Stimulated activated CD4-positive, alpha-beta T cell treated with anti-CD3 and anti-CD28 coated beads, Interleukin-1b, Interleukin-23, amount 100 ng/mL, for 24 hours (primary cell): ENCODE results near the gene ERC2.

Experiments
- DNase-seq, 4 experiments: peaks; one replicate each; pipeline ENCODE4 v3.0.0-alpha.2; 2020; ENCODE audit warnings: low read depth in 4 of 4, low spot score in 1 of 4

The ERC2 gene

GRCh38 chr3:56012721-56013120 lies 455.5 kb downstream of the ERC2 start:
- DNase-seq = no peak

DNA sequence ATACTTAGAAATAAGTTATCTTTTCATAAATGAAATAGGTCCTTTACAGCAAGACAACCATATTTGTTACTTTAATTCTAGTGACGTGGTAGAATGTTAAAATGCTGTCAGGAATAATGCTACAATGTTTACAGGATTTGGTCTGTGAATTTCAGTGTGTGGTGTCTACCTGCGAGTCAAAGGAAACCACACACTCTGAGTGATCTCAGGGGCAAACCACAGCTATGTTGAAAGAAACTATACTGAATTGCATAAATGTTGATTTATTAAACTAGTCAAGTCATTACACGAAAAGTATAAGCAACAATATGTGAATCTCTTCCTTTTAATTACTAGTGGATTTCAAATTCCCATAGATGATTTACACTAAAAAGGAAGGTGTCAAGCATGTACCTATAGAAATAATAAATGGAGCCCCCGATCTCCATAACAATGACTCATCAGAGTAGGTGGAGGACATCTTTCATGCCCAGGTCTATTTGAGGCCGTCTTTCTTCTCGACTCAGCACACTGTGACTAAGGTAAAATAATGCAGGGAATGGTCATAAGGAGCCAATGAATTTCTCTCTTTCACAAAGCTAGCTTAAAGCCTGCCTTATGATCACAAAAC lies 463.0 kb downstream of the ERC2 start:
- no peak for DNase-seq

- no peak for DNase-seq
Measured at GRCh38 chr3:56003129-56003528, 465.1 kb downstream of the ERC2 start.

- no peak for DNase-seq
Measured at GRCh38 chr3:56001991-56002390, 466.3 kb downstream of the ERC2 start.

DNA sequence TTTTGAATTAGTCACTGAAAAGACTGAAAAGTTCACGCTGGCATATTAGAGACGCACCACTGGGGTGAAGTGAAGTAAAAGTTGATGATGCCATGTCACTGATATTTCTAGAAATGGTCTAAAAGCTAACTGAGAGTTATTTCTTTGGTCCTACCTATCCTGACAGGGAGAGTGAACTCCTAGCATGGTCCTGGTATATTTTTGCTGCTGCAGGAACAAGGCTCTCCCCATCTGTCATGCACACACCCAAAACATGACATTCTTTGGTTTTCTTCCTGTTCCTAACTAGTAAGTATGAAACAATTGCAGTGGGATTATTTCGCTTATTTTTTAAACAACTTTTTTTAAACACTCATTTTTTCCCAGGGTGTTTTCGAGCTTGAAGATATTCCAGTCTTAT lies 466.7 kb downstream of the ERC2 start:
- no peak for DNase-seq

- DNase-seq = no peak
Measured at GRCh38 chr3:55989366-55989765, 478.9 kb downstream of the ERC2 start.

DNA sequence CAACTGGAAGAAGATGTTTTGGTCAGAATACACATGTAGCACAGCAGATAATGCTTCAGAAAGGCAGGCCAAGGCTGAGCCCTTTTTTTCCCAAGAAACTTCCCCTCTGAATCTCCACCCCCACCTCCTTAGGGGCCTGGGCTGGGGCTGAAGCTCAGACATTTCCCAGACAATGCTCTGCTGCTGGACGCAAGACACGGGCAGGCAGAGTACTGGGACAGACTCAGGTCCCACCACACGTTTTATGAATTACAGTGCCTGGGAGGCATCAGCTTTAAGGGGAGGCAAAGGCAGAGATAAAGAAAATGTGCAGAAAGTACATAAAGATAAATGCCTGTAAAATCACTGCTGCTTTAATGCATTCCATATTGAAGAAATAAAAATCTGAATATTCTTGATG lies 479.4 kb downstream of the ERC2 start:
- no peak for DNase-seq

GRCh38 chr3:55984626-55985025 lies 483.6 kb downstream of the ERC2 start:
- no peak for DNase-seq

DNA sequence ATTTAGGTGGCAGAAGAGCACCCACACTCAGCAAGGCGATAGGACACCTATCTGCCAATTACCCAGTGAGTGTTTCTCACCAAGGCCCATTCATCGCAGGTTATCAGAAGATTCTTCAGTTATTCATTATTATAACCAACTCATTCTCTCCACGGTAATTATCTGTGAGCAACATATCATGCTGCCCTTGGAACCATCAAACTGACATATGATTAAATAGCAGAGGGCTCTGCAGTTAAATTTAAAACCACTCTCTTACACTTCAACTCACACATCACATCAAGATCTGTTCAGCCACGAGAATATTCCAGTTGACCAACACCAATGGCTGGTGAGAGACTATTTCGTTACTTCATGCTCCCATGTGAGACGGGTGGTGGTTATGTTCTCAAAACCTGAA lies 489.3 kb downstream of the ERC2 start:
- no peak for DNase-seq

DNA sequence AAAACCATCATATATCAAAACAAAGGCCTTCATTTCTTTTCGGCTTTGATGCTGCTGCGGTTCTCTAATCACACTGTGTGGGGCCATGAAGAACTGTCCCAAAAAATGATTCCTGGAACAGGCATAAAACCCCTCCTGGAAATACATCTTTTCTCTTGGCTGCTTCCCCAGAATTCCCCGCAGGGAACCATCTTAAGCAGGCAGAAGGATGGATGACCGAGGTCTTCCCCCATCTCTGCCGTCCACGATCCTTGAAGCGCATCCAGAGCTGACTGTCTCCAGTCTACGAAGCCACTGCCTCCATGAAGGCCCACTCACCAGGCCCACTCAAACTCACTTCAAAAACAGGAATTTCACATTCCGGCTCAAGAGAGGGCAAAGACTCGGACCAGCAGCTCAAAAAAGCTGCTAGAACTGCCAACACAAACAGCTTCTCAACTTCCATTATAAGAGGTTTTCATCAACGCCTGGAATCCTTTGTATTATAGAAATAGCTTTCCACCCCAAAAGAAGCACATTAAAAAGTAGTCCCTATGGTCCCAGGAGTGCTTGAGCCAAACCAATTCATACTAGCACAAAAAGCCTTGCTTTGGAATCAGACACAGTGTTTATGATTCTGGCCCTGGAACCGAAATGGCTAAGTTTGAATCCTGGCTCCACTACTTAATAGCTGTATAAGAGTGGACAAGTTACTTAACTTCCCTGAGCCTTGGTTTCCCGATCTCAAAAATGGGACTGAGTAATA lies 493.7 kb downstream of the ERC2 start:
- no peak for DNase-seq

GRCh38 chr3:55969634-55970033 lies 498.6 kb downstream of the ERC2 start:
- DNase-seq = no peak

- no peak for DNase-seq
Measured at GRCh38 chr3:55968331-55968730, 499.9 kb downstream of the ERC2 start.

DNA sequence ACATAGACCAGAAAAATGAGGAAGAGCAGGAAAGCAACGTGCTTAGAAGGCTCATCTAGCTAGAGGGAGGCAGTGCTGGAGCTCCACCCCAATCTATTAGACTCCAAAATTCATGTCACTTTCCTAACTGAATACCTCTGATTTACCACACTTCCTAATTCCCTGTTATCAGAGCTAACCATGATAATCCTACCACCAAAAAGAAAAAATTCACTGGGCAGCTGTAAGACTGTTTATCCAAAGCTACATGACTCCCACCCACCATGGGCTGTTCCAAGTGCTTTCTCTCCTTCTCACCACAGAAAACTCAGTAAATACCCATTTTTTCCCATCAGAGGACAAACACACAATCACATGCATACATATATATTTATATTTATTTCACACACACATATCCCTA lies 501.7 kb downstream of the ERC2 start:
- DNase-seq = no peak

DNA sequence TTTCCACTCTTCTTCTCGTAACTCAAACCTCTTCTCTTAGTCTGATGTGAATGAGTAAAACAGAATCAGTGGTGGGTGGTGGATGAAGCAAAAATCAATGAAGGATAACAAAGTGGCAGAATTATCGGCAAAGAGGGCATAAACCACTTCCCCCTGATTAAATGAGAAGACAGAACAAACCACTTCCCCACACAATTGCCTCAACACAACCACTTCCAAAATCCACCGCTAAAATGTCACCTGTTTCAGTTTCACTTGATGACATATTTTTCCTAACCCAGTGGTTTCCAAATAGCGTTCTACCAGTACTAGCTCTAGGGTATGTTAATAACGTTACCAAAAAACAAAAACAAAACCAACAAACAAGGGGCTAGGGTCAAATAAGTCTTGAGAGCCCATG lies 502.5 kb downstream of the ERC2 start:
- DNase-seq = no peak

GRCh38 chr3:55964491-55964985 lies 503.7 kb downstream of the ERC2 start:
- no peak for DNase-seq

DNA sequence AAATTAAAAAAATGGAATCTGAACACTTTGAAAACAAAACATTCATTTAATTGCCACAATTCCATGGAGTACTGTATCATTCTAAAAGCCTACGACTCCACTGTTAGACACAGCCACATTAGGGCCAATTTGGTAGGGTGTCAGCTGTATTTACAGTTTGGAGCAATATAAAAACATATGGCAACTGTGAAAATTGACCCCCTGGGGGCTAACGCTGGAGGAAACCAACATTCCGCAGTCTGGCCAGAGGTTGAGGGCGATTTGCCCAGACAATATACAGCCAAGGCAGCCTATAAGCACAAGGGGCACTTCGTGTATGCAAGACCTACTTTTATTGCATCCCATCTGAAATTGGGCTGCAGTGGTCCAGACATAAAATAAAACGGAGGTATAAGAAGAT lies 504.7 kb downstream of the ERC2 start:
- DNase-seq = no peak

GRCh38 chr3:55959471-55960080 lies 508.7 kb downstream of the ERC2 start:
- no peak for DNase-seq

DNA sequence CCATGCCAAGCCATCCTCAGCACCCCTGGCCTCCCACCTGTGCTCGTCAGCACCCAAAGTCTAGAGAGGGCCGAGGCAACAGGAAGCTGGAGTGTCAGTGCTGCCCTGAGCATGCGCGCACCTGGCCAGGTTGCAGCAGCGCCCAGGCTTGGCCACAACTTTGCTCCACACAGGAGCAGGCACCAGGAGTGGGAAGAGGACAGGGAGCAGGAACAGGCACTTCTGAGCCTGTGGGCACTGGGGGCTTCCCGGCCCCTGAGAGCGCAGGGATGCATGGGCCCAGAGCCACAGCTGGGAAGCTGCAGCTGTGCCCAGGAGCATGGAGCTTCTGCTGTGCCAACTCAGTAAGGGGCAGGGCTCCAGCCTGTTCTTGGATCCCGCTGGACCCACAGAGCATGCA lies 509.7 kb downstream of the ERC2 start:
- no peak for DNase-seq

DNA sequence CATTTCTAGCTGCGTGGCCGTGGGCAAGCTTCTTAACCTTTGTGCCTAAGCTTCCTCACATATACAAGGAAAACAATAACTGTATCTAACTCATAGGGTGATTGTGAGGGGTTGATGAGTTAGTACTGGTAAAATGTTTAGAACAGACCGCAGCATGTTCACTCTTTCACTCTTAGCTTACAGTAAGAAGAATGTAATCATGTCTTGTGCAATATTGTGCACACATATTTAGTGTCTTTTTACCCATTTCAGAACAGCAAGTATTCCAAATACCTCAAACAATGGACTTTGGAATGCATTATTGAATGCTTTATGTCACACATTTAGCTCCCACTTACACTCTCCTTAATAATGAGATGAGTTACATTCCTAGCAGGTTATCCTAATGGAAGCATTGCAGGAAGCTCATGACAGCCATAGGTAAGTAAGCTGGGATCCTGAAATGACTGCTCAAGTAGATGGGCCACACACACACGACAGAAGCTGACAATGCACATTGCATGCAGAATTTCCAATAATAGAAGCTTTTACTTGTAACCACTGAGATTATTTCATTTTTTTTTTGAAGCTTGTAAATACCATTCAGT lies 512.3 kb downstream of the ERC2 start:
- DNase-seq = no peak

DNA sequence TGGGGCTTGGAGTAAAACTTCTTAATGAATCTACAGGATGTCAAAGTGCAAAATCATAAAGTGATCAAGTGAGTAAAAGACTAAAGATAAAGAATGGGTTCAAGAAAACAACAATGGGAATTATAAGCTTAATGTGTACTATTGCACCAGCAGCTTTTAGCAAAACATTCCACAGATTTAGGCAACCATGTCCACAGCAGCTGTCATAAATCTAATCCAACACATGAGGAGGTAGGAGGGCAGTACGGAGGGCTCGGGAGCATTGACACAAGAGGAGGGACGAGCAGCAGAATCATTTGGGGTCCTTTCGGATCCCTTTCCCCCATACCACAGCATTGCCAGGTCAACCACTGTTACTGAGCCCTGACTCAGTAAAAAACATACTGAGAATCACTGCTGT lies 516.9 kb downstream of the ERC2 start:
- no peak for DNase-seq

DNA sequence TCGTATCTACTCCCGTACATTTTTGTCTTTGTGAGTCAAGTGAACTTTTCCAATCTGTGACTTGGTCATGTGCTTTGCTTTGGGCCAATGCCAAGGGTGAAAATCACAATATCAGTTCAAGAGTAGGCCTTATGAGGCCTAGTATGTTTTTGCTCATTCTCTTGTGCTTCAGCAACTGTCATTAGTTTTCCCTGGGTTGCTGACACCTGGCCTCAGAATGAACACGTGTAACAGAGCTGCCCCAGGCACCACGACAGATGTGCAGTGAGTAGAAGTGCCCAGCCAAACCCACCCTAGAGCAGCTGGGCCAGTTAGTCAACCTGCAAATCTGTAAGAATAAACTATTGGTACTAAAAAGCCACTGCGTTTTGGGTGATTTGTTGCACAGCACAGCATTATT lies 520.9 kb downstream of the ERC2 start:
- DNase-seq = no peak

- no peak for DNase-seq
Measured at GRCh38 chr3:55946574-55947160, 521.6 kb downstream of the ERC2 start.
